K562 (cell line): ENCODE data around the gene TRIM31. TPM values are rescaled to one million over a fixed set of nuclear protein-coding genes. Genes with fewer than 3 reads are reported as not detected.
A peak's percentile ranks its signal among the peaks of the same experiment; 100 is the strongest.

Experiments
- ARNT ChIP-seq, 2 experiments: fragments of 450-650 bp; IDR thresholded peaks; 2 replicates each; pipeline ENCODE4 v1.6.1; 2016; ENCODE audit warnings: mild to moderate bottlenecking in 1 of 2
- ATF7 ChIP-seq: fragments of 450-650 bp; IDR thresholded peaks from 2 replicates; pipeline ENCODE4 v1.7.1; 2014; ENCODE audit warnings: mild to moderate bottlenecking, moderate library complexity
- EGR1 ChIP-seq: fragments of 450-650 bp; conservative IDR thresholded peaks from 2 replicates; pipeline ENCODE4 v1.6.1; 2017; ENCODE audit warnings: mild to moderate bottlenecking
- HIVEP1 ChIP-seq: fragments of 250-450 bp; sonication (Bioruptor Pico); IDR thresholded peaks from 2 replicates; pipeline ENCODE4 v1.4.0; 2020; ENCODE audit warnings: mild to moderate bottlenecking
- HNRNPLL ChIP-seq: fragments of 200-400 bp; formaldehyde crosslinking; IDR thresholded peaks from 2 replicates; pipeline ENCODE4 v1.6.1; 2017; ENCODE audit warnings: low read length, low read depth, mild to moderate bottlenecking; ENCODE audit not compliant: poor library complexity, severe bottlenecking
- HOMEZ ChIP-seq: fragments of 250-450 bp; sonication (Bioruptor Pico); IDR thresholded peaks from 2 replicates; pipeline ENCODE4 v1.4.0; 2020; ENCODE audit warnings: mild to moderate bottlenecking, moderate library complexity
- ILF3 ChIP-seq: fragments of 450-650 bp; IDR thresholded peaks from 2 replicates; pipeline ENCODE4 v1.6.1; 2018; ENCODE audit warnings: antibody characterized with exemption, mild to moderate bottlenecking, moderate library complexity, borderline replicate concordance
- JUND ChIP-seq, 2 experiments: IDR thresholded peaks; 2 replicates in 1 of 2; 3 replicates in 1 of 2; pipeline ENCODE4 v1.6.1; 2011; ENCODE audit warnings: borderline replicate concordance in 2 of 2, low read depth in 2 of 2, low read length in 2 of 2, improper control_type of control experiment in 1 of 2, missing biosample characterization in 1 of 2, missing genetic modification characterization in 1 of 2, missing genetic modification reagents in 1 of 2
- MAFG ChIP-seq: fragments of 450-650 bp; conservative IDR thresholded peaks from 2 replicates; pipeline ENCODE4 v1.6.1; 2016; ENCODE audit warnings: missing genetic modification characterization, missing compliant biosample characterization
- NFIC ChIP-seq: fragments of 450-650 bp; IDR thresholded peaks from 2 replicates; pipeline ENCODE4 v1.6.1; 2017; ENCODE audit warnings: mild to moderate bottlenecking, inconsistent platforms
- NONO ChIP-seq, 2 experiments: fragments of 200-400 bp in 1 of 2; fragments of 450-650 bp in 1 of 2; formaldehyde crosslinking in 1 of 2; IDR thresholded peaks; 2 replicates each; pipeline ENCODE4 v1.6.1; 2017; ENCODE audit warnings: low read depth in 2 of 2, mild to moderate bottlenecking in 2 of 2, moderate library complexity in 2 of 2, low read length in 1 of 2
- NR2C1 ChIP-seq, 2 experiments: fragments of 450-650 bp; IDR thresholded peaks; 2 replicates each; pipeline ENCODE4 v1.6.1; 2017; ENCODE audit warnings: mild to moderate bottlenecking in 2 of 2, antibody characterized with exemption in 1 of 2, inconsistent platforms in 1 of 2, missing compliant biosample characterization in 1 of 2, missing genetic modification characterization in 1 of 2
- PHB2 ChIP-seq: fragments of 450-650 bp; IDR thresholded peaks from 2 replicates; pipeline ENCODE4 v1.6.1; 2017; ENCODE audit warnings: low read depth
- POLR2H ChIP-seq: IDR thresholded peaks from 2 replicates; pipeline ENCODE4 v1.6.1; 2016; ENCODE audit warnings: missing genetic modification characterization, low read depth, mild to moderate bottlenecking, control low read depth, missing compliant biosample characterization, moderate library complexity
- RBFOX2 ChIP-seq: fragments of 200-400 bp; formaldehyde crosslinking; IDR thresholded peaks from 2 replicates; pipeline ENCODE4 v1.6.1; 2017; ENCODE audit warnings: low read depth, mild to moderate bottlenecking, low read length, moderate library complexity
- TRIM28 ChIP-seq: fragments of 450-650 bp; IDR thresholded peaks from 2 replicates; pipeline ENCODE4 v1.6.1; 2017
- ZNF384 ChIP-seq: IDR thresholded peaks from 2 replicates; pipeline ENCODE4 v1.6.1; 2012; ENCODE audit warnings: low read depth, low read length, improper control_type of control experiment
- ZNF395 ChIP-seq: fragments of 200-800 bp; sonication (Bioruptor generic); IDR thresholded peaks from 2 replicates; pipeline ENCODE4 v1.6.1; 2017; ENCODE audit warnings: missing genetic modification characterization, missing compliant biosample characterization
- ZNF785 ChIP-seq: fragments of 250-450 bp; sonication (Bioruptor Pico); IDR thresholded peaks from 2 replicates; pipeline ENCODE4 v1.4.0; 2020; ENCODE audit warnings: mild to moderate bottlenecking
- ZNF830 ChIP-seq: fragments of 250-450 bp; sonication (Bioruptor Pico); IDR thresholded peaks from 2 replicates; pipeline ENCODE4 v1.5.0; 2021; ENCODE audit warnings: mild to moderate bottlenecking
- polyA plus RNA-seq, 8 experiments: library from polyadenylated mRNA; depleted of rRNA in 4 of 8; stranded (reverse) in 5 of 8; unstranded in 3 of 8; fragments of >200 nt; fragmentation: Nextera tagmentation in 2 of 8; fragmentation: Illumina TruSeq in 1 of 8; extraction: Ambion mirVana in 2 of 8; extraction: Trizol in 1 of 8; gene quantifications; 2 replicates each; pipeline versions ENCODE4 v1.2.1 to v1.2.3, GENCODE V29; 2011 to 2014; ENCODE audit warnings: inconsistent platforms in 1 of 8, missing spikeins in 1 of 8
- total RNA-seq, 7 experiments: library from RNA; depleted of rRNA in 6 of 7; stranded (reverse); fragments of >200 nt in 6 of 7; fragmentation: Illumina TruSeq in 2 of 7; extraction: Trizol in 2 of 7; gene quantifications; 2 replicates each; pipeline versions ENCODE4 v1.2.1 to v1.2.3, GENCODE V29; 2011 to 2021; ENCODE audit warnings: low replicate concordance in 1 of 7
- TF ChIP-seq, protein P1 (sequence below): conservative IDR thresholded peaks from 2 replicates; pipeline ENCODE4 v1.6.1; 2011; ENCODE audit warnings: low read depth, mild to moderate bottlenecking, low read length; ENCODE audit not compliant: control insufficient read depth
- TF ChIP-seq, protein P2 (sequence below): fragments of 150-350 bp; conservative IDR thresholded peaks from 2 replicates; pipeline ENCODE4 v1.6.1; 2014; ENCODE audit warnings: low read length

Gene TRIM31
- total and polyA plus RNA-seq, 9 of the 15 experiments (the other 6 are each of a cell fraction or from before 2014, with no cell fraction given), result not detected

- TF ChIP-seq, protein P1, sequence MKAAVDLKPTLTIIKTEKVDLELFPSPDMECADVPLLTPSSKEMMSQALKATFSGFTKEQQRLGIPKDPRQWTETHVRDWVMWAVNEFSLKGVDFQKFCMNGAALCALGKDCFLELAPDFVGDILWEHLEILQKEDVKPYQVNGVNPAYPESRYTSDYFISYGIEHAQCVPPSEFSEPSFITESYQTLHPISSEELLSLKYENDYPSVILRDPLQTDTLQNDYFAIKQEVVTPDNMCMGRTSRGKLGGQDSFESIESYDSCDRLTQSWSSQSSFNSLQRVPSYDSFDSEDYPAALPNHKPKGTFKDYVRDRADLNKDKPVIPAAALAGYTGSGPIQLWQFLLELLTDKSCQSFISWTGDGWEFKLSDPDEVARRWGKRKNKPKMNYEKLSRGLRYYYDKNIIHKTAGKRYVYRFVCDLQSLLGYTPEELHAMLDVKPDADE, result no peak
- no peak for TF ChIP-seq PHB2
- TF ChIP-seq ZNF785 (CRISPR knock-in tag), result no peak
- no peak for TF ChIP-seq NR2C1 (IDR thresholded peaks at IDR 0.05)
- TF ChIP-seq NR2C1 (tag; IDR thresholded peaks at IDR 0.05), result 0 out of 2 replicates have a peak, but pooled peaks have one; percentile 41
- no peak for TF ChIP-seq HIVEP1 (CRISPR knock-in tag)
- TF ChIP-seq ARNT (IDR thresholded peaks at IDR 0.05), result no peak
- TF ChIP-seq, protein P2, sequence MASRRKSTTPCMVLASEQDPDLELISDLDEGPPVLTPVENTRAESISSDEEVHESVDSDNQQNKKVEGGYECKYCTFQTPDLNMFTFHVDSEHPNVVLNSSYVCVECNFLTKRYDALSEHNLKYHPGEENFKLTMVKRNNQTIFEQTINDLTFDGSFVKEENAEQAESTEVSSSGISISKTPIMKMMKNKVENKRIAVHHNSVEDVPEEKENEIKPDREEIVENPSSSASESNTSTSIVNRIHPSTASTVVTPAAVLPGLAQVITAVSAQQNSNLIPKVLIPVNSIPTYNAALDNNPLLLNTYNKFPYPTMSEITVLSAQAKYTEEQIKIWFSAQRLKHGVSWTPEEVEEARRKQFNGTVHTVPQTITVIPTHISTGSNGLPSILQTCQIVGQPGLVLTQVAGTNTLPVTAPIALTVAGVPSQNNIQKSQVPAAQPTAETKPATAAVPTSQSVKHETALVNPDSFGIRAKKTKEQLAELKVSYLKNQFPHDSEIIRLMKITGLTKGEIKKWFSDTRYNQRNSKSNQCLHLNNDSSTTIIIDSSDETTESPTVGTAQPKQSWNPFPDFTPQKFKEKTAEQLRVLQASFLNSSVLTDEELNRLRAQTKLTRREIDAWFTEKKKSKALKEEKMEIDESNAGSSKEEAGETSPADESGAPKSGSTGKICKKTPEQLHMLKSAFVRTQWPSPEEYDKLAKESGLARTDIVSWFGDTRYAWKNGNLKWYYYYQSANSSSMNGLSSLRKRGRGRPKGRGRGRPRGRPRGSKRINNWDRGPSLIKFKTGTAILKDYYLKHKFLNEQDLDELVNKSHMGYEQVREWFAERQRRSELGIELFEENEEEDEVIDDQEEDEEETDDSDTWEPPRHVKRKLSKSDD, result no peak
- TF ChIP-seq MAFG, result no peak
- peak; percentile 47; the same call in 1 of the 2 replicates for TF ChIP-seq JUND (IDR thresholded peaks at IDR 0.05; ENCODE audit: borderline replicate concordance, low read depth, low read length)
- TF ChIP-seq JUND (tag; IDR thresholded peaks at IDR 0.05; ENCODE audit: borderline replicate concordance, low read depth, low read length), result peak; percentile 66; the same call in 1 of the 3 replicates
- no peak for TF ChIP-seq ZNF384
- TF ChIP-seq ZNF830 (CRISPR knock-in tag), result no peak
- no peak for TF ChIP-seq RBFOX2
- peak; percentile 94 for TF ChIP-seq NFIC
- peak; percentile 83 for TF ChIP-seq POLR2H (tag)
- TF ChIP-seq NONO (IDR thresholded peaks at IDR 0.05; ENCODE audit: low read depth in 2 of 2, low read length in 1 of 2), result no peak
- no peak for TF ChIP-seq TRIM28
- peak; percentile 74 for TF ChIP-seq EGR1
- TF ChIP-seq ATF7, result peak; percentile 89
- TF ChIP-seq HOMEZ (CRISPR knock-in tag), result no peak
- TF ChIP-seq ILF3, result no peak
- TF ChIP-seq ZNF395 (CRISPR knock-in tag), result peak; percentile 42; the same call in 1 of the 2 replicates
- TF ChIP-seq HNRNPLL, result no peak
Measured at GRCh38 chr6:30156262-30156599, 43.3 kb upstream of the TRIM31 start (continued).
